ENCODE results near the gene SLC1A2.

GRCh38 chr11:35235936-35236666 lies 183.3 kb downstream of the SLC1A2 start:
- TF ChIP-seq CTCF (IDR thresholded peaks at IDR 0.05), result no peak
- no peak for TF ChIP-seq POLR2A (IDR thresholded peaks at IDR 0.05)

Measured in heart left ventricle (tissue), 13 donors.